Activated gamma-delta T cell treated with anti-CD3 and anti-CD28 coated beads, Interleukin-2, amount 50 U/mL, for 16 hours (primary cell): ENCODE data around the gene CDC42BPG.

Experiments used
- DNase-seq: peaks from one replicate; pipeline ENCODE4 v3.0.0-alpha.2; 2020; ENCODE audit warnings: low read depth

The CDC42BPG gene

DNA sequence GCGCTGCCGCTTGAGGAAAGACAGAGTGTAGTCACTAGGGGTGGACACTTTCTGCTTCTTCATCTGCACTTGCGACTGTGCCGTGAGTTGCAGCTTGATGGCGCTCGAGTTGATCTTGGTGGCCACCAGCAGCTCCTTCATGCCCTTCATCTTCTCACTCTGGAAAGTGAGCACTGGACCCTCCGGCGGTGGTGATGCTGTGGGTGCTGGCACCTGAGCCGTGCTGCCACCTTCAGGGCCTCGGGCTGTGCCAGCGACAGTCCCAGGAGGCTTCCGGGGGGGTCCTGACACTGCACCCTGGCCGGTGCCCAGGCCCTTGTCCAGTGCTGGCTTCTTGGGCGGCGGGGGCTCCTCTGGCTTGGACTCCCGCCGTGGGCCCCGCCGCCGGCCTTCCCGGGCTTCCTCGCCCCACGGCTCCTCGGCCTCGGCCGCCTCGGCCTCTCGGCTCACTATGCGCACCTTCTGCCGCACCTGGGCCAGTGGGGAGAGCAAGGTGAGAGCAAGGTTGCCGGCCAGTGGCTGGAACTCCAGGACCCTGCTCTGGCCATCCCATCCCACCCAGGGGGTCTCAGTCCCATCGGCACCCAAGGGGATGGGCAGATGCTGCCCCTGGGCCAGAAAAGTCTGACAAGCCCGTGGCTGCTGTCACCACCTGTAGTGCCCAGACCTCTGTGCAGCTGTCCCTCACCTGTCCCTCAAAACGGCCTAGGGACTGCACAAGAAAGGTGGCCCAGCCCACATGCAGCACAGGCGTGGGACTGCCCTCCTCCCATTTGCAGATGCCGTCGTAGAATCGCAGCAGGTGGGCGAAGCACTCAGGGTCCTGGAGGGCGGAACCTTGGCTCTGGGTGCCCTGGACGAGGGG, 39.9 kb downstream of the CDC42BPG start:
- no peak for DNase-seq

DNA sequence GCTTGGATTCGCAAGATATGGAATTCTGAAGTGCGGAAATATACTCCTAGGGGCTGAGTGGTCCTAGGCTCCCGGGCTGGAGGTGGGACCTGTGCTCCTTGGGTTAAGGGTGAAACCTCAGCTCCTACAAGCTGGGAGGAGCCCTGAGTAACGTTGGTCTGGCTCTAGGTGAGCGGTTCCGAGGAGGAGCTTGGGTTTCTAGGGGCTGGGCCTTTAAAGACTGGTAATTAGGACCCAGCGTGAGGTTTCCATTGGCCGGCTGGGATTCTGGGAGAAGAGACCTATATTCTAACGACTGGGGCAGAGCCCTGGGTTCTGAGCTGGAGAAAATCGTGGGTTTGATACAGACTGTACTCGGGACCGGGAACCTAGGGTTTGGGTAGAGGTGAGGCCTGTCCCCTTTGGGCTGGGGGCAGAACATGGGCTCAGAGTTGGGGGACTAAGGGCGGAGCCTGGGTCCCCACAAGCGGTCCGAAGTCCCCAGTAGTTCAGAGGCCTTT, 40.6 kb downstream of the CDC42BPG start:
- no peak for DNase-seq

DNA sequence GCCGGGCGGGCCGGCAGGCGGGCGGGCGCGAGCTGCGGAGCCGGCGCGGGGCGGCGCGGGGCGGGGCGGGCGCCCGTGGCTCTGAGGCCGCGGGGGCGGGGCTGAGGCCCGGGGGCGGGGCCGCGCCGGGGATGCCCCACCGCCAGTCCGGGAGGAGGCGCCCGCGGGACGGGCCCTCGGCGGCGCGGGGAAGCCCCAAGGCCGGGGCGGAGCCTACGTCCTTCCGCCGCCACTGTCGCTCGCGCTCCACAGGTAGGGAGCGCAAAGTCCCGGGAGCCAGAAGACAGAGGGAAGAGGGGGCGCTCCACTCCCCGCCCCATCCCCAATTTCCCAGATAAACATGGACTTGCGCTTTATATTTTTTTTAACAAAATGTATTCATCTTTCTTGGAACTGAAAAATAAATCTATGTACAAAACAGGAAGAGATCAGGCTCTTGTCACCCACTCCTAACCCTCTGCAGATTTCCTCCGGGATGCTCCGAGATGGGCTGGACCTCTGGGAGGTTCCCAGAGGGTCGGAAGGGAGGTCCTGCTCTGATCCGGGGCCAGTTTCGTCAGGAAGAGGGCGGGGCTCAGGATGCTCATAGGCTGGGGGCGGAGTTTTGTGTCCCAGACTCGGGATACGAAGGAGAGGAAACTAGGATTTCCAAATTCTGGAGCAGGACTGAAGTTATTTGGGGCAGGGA, 41.2 kb downstream of the CDC42BPG start, which contains the start of gene MAP4K2:
TSS of gene MAP4K2 (minus strand) at position 57 of the 688 bp plus-strand sequence. CDS start 65 bp downstream, outside the sequence.
- peak; percentile 80 for DNase-seq

DNA sequence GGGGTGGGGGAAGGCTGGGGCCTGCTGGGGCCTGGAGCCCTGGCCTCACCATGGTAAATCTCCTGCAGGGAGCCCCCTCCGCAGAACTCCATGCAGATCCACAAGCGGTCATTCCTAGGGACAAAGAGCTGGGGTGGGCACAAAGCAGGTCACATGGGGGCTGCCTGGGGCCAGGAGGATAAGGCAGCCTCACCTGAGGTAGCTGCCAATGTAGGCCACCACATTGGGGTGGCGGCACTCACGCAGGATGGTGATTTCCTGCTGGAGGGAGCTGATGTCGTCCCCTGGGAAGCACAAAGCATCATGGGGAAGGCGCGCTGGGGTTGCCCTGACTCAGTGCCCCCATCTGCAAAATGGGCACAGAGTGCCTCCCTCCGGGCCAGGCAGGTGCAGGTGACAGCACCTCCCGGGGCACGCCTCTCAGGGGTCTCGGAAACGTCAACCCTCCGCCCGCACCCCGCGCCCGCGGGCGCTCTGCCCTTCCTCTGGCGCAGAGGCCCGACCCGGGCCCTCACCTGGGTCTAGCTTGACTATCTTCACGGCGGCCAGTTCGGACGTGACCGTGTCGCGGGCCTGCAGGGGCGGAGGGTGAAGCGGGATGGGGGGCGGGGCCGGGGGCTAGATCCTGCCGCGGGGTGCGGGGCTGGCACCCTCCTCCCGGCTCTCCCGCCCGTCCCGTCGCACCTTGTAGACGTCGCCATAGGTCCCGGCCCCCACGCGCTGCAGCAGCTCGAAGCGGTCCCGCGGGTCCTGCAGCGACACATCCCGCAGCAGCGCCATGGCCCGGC, 41.9 kb downstream of the CDC42BPG start:
- DNase-seq = no peak

DNA sequence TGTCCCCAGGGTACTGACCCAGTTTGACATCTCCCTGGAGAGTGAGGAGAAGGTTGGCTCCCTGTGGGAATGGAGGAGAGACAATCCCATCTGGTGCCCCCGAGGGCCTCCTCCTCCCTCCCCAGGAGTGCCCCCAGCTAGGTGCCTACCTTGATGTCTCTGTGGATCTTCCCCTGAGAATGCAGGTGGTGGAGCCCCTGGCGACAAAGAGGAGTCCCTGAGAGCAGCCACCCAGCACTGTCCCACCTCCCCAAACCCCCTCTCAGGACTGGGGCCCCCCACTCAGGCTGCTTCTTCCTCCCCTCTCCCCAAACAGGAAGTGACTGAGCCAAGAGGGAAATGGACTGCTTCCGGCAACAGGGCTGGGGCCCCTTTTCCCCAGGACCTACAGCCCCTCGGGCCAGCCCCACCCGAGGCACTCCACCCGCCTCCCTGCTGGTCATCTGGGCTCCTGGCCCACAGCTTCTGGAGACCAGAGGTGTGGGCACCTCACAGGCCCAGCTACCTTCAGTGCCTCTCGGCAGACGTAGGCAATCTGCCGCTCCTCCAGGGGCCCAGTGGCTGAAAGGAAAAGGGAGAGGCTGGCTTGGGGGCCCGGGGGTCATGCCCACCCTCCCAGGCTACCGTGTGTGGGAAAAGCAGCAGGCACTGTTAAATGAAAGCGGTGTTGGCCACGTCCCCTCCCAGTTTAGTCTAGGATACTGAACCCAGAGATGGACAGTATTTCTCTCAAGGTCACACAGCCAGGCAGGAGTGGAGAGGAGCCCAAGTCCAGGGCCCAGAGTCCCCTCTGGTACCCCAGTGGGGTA, 42.7 kb downstream of the CDC42BPG start:
- no peak for DNase-seq

DNA sequence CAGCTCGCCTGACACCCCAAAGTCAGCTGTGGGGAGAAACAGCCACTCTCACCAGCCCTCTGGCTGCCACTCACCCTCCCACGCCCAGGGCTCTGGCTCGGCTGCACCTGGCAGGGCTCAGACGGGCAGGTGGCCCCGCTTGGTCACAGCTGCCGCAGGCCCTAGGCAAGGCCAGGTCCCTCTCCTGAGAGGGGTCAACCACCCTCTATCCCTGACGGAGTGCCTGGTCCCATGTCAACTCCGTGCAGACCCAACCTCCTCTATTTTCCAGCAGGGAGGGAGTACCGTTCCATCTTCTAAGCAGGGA, 43.3 kb downstream of the CDC42BPG start:
- DNase-seq = no peak

DNA sequence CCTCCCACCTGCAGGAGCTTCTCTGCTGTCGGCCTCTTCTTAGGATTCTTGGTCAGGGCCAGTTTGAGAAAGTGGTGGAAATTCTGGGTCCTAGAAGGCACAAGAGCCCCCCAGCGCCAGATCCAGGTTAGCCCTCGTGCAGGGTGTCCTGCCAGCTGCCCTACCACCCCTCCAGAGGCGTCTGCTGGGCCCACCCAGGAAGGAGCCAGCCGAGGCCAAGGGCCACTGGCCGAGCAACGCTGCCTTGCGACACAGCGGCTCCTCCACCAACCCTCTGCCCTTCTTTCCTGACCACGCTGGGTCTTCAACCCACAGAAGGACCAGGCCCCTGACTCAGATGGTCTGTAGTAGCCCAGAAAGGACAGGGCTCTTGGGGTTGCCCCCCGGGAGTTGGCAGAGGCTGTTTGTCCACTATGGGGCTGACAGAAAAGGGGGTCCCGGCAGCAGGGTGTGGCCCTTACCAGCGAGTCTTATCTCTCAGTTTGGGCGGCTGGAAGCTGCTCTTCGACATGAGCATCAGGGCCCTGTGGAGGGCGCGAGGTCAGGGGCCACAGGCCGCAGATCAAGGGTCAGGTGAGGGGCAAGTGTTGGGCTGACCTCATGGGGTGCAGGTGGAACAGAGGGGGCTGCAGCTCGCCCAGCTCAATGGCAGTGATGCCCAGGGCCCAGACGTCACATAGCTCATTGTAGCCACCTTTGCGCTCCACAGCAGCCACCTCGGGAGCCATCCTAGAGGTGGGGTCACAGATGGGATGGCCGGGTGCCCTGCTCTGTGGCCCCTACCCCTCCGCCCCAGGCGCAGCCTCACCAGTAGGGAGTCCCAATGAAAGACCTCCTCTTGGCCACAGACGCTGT, 43.9 kb downstream of the CDC42BPG start:
- no peak for DNase-seq

DNA sequence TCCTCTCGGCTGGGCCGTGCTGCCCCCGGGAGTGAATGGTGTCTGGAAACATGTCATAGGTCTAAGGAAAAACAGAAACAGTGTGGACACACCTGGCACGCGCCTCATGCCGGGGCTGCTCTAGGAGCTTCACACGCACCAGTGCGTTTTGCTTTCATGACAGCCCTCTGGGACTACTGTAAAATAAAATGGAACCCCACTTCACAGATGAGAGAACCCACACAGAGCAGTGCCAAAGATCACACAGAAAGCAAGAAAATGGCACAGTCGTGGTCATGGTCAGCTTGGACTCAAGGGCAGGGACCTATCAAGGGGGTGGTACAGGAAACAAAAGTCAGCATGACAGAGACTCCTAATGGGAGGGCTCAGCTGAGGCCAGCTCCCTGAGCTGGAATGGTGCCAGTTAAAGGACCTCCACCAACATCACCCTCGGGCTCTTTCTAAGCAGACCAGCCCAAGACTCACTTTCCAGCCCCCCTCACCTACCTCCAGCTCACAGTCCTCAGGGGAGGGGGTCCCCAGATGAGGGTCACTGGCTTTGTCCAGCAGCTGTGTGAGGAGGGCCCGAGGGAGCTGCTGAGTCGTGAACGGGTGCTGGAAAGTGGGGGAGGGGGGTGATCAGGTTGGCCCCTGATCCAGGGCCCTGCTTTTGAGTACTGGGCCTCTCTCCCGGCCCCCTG, 44.7 kb downstream of the CDC42BPG start:
- no peak for DNase-seq

DNA sequence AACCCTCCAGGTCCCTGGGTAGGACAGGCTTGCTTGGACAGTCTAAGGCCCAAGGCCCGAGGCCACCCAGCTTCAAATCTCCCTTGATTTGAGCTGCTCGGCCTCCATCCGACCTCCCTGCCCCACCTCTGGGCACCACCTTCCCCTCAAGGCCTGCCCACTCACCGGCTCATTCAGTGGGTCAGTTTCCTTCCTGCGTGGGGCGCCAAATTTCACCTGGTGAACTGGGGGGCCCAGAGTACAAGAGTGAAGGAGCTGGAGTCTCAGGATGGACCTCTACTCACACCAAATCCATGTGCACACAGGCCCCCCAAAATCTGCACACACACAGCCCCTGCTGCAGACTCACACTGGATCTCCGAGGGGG, 45.2 kb downstream of the CDC42BPG start:
- DNase-seq = no peak

DNA sequence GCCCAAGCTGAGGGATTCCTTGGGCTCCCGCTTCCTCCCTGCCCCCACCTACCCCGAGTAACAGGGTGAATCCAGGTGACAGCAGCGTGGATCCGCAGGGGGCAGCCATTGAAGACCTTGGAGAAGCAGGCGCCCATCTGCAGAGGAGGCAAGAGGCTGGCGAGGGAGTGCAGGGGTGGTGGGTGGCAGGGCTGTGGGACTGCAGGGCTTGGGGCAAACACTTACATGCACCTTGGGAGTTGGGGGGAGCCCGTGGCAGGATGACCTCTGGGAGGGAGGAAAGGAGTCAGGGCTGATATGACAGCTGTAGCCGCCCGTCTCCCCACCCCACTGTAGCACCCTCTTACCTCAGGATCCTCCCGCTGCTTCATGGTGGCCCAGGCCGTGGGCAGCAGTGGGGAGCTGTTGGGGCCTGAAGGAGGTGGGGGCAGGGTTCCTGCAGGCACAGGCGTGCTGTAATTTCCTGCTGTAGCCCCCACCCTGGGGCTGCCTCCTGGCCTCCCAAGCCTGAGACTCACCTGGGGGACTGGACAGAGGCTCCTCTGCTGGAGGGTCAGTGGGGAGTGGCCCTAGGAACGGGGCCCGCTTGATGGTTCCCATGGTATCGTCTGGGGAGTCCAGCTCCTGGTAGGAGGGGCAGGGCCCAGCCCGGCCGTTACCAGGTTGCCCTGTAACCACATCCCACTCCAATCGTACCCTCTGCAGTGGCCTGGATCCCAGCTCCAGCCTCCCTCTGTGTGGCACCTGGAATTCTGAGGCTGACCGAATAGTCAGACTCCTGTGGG, 47.5 kb downstream of the CDC42BPG start:
- DNase-seq = no peak

DNA sequence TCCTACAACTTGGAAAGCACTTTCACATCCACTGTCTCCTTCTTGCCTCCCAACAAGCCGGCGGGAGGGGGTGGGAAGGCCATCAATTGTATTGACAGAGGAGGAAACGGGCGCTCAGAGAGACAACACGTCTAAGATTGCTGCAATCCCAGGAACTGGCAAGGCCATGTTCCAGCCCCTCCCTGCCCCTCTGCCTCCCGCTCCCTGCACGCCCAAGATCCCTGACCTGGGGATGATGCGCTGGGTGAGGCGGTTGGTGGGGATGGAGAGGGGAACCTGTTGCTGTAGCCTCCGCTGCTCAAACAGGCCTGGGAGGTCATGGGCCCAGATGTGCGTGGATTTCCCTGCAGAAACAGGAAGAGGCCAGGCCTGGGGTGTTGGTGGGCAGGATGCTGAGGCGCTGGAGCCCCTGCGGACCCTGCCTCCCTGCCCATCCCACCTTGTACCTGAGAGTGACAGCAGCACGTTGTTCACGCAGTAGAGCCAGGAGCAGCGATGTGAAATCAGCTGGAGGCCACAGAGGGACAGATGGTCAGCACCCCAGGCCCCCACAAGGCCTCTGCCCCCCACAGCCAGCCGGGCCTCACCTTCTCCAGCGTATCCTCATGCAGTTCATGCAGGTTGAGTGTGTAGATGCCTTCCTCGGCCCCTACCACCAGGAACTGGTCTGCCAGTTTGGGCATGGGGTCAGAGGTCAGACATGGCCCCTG, 48.3 kb downstream of the CDC42BPG start:
- no peak for DNase-seq

DNA sequence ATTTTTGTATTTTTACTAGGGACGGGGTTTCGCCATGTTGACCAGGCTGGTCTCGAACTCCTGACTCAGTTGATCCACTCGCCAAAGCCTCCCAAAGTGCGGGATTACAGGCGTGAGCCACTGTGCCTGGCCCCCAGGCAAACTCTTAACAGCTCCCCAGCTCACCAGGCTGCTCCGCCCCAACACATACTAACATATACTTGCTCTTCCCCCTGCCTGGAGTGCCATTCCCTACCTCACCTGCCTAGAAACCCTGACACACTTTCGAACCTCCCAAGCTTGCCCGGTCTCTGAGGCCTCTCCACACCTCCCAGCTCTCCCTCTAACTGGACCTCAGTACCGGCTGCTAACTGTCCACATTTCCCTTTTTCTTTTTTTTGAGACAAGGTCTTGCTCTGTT, 49.9 kb downstream of the CDC42BPG start:
- no peak for DNase-seq

DNA sequence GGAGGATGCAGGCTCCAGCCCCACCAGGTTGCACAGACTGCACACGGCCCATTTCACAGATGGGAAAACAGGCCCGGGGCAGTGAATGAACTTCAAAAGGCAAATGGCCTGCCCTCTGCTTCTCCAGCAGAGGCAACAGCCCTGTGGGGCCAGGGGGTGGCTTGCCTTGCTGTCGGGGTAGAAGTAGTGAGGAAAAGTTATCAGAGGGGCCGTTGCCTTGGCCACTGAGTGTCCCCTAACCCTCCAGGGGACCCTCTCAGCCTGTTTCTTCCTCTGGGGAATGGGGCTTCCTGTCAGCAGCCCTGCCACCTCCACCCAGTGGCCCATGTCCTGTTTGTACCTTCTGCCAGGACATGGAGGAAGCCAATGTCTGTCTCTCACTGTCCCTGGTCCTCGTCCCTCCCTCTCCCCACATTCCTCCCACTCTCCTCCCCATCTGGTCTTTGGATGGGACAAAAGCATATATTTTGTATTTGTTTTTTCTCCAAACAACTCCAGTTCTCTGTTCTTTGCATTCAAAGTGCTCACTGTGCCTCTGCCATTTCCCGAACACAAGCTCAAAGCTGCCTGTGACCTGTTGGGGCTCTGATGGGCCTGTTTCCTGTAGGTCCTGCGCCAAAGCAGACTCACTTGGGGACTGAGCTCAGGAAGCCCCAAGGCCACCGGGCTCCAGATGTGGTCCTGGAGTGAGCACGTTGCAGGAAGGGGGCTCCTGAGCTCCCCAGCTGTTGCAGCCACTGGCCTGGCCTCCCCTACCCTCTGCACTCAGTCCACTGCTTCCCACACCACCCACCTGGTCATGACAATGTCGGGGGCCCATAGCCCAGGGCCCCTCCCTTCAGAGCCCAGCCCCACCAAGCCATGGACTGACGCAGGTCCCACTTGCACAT, 50.9 kb downstream of the CDC42BPG start:
- no peak for DNase-seq

DNA sequence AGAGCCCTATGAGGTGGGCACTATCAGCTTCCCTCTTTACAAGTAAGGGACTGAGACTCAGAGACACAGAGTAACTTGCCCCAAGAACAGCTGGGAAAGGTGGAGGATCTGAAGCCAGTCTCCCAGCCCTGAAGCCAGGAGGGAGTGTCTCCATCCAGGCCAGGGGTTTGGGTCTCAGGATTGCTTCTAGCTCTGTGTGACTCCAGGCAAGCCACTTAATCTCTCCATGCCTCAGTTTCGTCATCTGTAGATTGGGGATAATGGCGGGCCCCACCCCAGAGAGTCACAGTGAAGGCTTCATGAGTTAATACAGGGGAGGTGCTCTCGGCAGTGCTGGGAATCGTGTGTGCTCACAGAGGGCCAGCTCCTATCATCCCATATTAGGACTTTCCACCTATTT, 52.0 kb downstream of the CDC42BPG start:
- DNase-seq = no peak

DNA sequence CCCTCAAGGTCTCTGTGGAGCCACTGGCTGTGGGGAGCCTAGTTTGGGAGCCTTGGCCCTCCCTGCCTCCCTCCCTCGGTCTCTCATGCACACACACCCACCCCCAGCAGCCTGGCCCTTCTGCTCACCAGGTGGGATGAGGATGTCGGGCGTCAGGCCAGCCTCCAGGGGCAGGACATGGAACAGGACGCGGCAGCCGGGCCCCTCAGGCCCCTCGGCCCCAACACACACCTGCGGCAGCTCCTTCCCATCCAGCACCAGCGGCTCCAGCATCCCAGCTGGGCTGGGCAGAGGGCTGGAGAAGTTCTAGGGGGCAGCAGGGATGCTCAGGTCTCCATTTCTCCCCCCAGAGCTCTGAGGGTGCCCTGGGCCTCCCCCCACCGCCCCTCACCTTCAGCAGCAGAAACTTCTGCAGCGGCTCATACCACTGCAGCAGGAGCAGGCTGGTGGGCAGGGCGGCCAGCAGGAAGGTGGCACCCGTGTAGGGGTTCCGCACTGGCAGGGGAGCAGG, 52.6 kb downstream of the CDC42BPG start:
- no peak for DNase-seq

DNA sequence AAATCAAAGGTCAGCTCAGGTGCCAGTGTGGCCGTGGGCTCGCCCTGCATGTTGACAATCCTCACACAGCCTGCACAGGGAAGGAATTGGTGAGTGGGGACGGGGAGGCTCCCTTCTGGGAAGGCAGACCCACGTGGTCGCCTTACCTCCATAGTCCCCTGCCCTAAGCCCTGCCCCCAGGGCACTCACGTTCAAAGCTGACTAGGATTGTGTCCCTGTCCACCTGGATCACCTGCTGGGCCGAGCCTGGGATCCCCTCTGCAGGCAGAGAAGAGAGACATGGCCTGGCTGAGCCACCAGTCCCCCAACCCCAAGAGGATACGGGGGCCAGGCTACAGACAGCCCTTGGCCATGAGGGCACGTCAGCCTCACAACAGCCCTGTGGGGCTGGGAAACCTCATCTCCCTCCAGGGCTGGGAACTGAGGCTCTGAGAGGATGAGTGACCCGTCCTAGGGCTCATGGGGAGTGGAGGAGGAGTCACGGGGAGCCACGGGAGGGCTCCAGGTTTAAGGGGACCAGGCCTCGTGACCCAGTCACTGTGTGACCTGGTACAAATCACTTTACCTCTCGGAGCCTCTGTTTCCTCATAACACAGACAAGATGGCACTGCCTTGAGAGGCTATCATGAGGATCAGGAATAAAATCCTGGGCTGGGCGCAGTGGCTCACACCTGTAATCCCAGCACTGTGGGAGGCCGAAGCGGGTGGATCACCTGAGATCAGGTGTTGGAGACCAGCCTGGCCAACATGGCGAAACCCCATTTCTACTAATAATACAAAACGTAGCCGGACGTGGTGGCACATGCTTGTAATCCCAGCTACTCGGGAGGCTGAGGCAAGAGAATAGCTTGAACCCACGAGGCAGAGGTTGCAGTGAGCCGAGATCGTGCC, 54.0 kb downstream of the CDC42BPG start:
- DNase-seq = no peak
